Upper lobe of left lung (tissue), 6 donors: ENCODE data around the gene CFL1. TPM values are rescaled to one million over a fixed set of nuclear protein-coding genes. Genes with fewer than 3 reads are reported as not detected.

Experiments used
- ATAC-seq, 2 donors: fragments of 200-7000 bp; cut with Tn5 transposase; one replicate each; pipeline ENCODE4 v1.9.1; 2022; ENCODE audit warnings: mild to moderate bottlenecking in 2 of 2, moderate library complexity in 2 of 2; ENCODE audit not compliant: low FRiP score in 2 of 2
- DNase-seq, 2 donors: peaks; one replicate each; pipeline ENCODE4 v3.0.0-alpha.2; 2019 to 2020
- H3K27ac ChIP-seq, 4 donors: fragments of 200-600 bp; sonication (generic); one replicate each; pipeline ENCODE4 v1.5.1; 2016 to 2019
- H3K27me3 ChIP-seq, 4 donors: fragments of 200-600 bp; sonication (generic); one replicate each; pipeline ENCODE4 v1.5.1; 2017 to 2019
- H3K36me3 ChIP-seq, 4 donors: fragments of 200-600 bp; sonication (generic); one replicate each; pipeline ENCODE4 v1.5.1; 2016 to 2019
- H3K4me1 ChIP-seq, 4 donors: fragments of 200-600 bp; sonication (generic); one replicate each; pipeline ENCODE4 v1.5.1; 2018 to 2019
- H3K4me3 ChIP-seq, 4 donors: fragments of 200-600 bp; sonication (generic); one replicate each; pipeline ENCODE4 v1.5.1; 2017 to 2019; ENCODE audit warnings: mild to moderate bottlenecking in 2 of 4, moderate library complexity in 1 of 4
- H3K9me3 ChIP-seq, 4 donors: fragments of 200-600 bp; sonication (generic); one replicate each; pipeline ENCODE4 v1.5.1; 2018 to 2019
- CTCF ChIP-seq, 6 experiments: fragments of 450-650 bp in 4 of 6; fragments of 200-600 bp in 2 of 6; sonication (generic) in 2 of 6; IDR thresholded peaks; one replicate each; pipeline ENCODE4 v1.5.1; 2016 to 2019; ENCODE audit warnings: antibody characterized with exemption in 6 of 6
- EP300 ChIP-seq, 4 donors: sonication (generic); formaldehyde crosslinking; IDR thresholded peaks; one replicate each; pipeline ENCODE4 v1.5.1; 2017; ENCODE audit warnings: antibody characterized with exemption in 4 of 4, control low read depth in 2 of 4
- POLR2A ChIP-seq, 4 donors: fragments of 450-650 bp; IDR thresholded peaks; one replicate each; pipeline ENCODE4 v1.5.1; 2016 to 2017; ENCODE audit warnings: antibody characterized with exemption in 4 of 4, mild to moderate bottlenecking in 2 of 4
- POLR2AphosphoS5 ChIP-seq, 2 donors: sonication (generic); formaldehyde crosslinking; IDR thresholded peaks; one replicate each; pipeline ENCODE4 v1.5.1; 2017; ENCODE audit warnings: antibody characterized with exemption in 2 of 2
- WGBS, 2 donors: methylation state at CpG; one replicate each; pipeline ENCODE4 v1.1.5; 2017 to 2018; 5-methylcytosine and 5-hydroxymethylcytosine counted together
- total RNA-seq, 6 donors: library from RNA; depleted of rRNA in 4 of 6; stranded (reverse); fragments of >200 nt in 4 of 6; gene quantifications; one replicate each; pipeline versions ENCODE4 v1.1.0 to v1.2.1, GENCODE V29; 2016 to 2021
- donor health status: DM: no; HTN: no; CAD: no; lungs with moderate emphysema.
- donor health status: DM: no; HTN: yes; CAD: no; lungs with severe emphysema.

The CFL1 gene
- total RNA-seq, 6 donors from 2014 or later: 358 to 813 (median 768) TPM

- Histone ChIP-seq H3K27me3 (no peaks in the 10 kb centered on the region), H3K36me3 (peaks cover 0 to 22% (median 2%) of the 10 kb centered on the region in 4 donors), H3K4me1 (peaks cover 17 to 36% (median 29%) of the 10 kb centered on the region in 4 donors), H3K4me3 (peak overlapping the region; percentile 56 to 65 (median 62)), H3K27ac (peak overlapping the region; percentile 86 to 96 (median 94)), H3K9me3 (no peaks in the 10 kb centered on the region)
- 9 to 17% methylated on average over 25 to 39 of the region's 54 CpGs for WGBS, 2 donors
- DNase-seq (peak; percentile 98 to 99), ATAC-seq (peak; percentile 97)
- TF ChIP-seq EP300 (IDR thresholded peaks at IDR 0.05) (peak in 2 of 4 donors; percentile 54 to 81), CTCF (IDR thresholded peaks at IDR 0.05) (peak in 1 of 6 experiments; percentile 41), POLR2AphosphoS5 (IDR thresholded peaks at IDR 0.05) (peak; percentile 96 to 97), POLR2A (IDR thresholded peaks at IDR 0.05) (peak in 2 of 4 donors; percentile 78 to 87)
Measured at GRCh38 chr11:65873318-65874156, 15.6 kb upstream of the CFL1 start.

- 0 to 3% methylated on average over 8 to 9 of the region's 69 CpGs for WGBS, 2 donors
- Histone ChIP-seq H3K4me3 (peak within 1 kb of the TSS; percentile 56 to 65 (median 62)), H3K27ac (peak within 1 kb of the TSS; percentile 86 to 96 (median 94)), H3K27me3 (no peaks in the 10 kb centered on the region), H3K4me1 (peaks cover 17 to 36% (median 29%) of the 10 kb centered on the region in 4 donors), H3K36me3 (peaks cover 0 to 30% (median 2%) of the 10 kb centered on the region in 4 donors), H3K9me3 (no peaks in the 10 kb centered on the region)
- ATAC-seq (peak in 1 of 2 donors; percentile 73), DNase-seq (peak in 1 of 2 donors; percentile 91)
- peak in 1 of 2 donors; percentile 25 for TF ChIP-seq POLR2AphosphoS5 (IDR thresholded peaks at IDR 0.05)
- no peak for TF ChIP-seq EP300 (IDR thresholded peaks at IDR 0.05)
- peak in 1 of 4 donors; percentile 16 for TF ChIP-seq POLR2A (IDR thresholded peaks at IDR 0.05)
- no peak for TF ChIP-seq CTCF (IDR thresholded peaks at IDR 0.05)
Measured at GRCh38 chr11:65872586-65873317, 14.8 kb upstream of the CFL1 start, which contains the start of gene EFEMP2. Gene EFEMP2 (minus strand): TSS chr11:65872800. CDS start chr11:65872354, 446 bp downstream.

- TF ChIP-seq POLR2AphosphoS5 (IDR thresholded peaks at IDR 0.05) (no peak), EP300 (IDR thresholded peaks at IDR 0.05) (no peak), CTCF (IDR thresholded peaks at IDR 0.05) (no peak), POLR2A (IDR thresholded peaks at IDR 0.05) (no peak)
Measured at GRCh38 chr11:65871811-65872548, 14.0 kb upstream of the CFL1 start.

More at GRCh38 chr11:65871811-65872548, 14.0 kb upstream of the CFL1 start:
- H3K27me3 ChIP-seq: no peaks in the 10 kb centered on the region
- H3K27ac ChIP-seq: peak overlapping the region; percentile 86 to 96 (median 94)
- peaks cover 0 to 38% (median 7%) of the 10 kb centered on the region in 4 donors for H3K36me3 ChIP-seq
- peak overlapping the region; percentile 44 to 65 (median 62) for H3K4me3 ChIP-seq
- H3K9me3 ChIP-seq: no peaks in the 10 kb centered on the region
- 43 to 48% methylated on average over 5 to 12 of the region's 26 CpGs for WGBS, 2 donors
- DNase-seq (peak in 1 of 2 donors; percentile 88), ATAC-seq (peak in 1 of 2 donors; percentile 19)
- H3K4me1 ChIP-seq: peaks cover 17 to 36% (median 29%) of the 10 kb centered on the region in 4 donors
